ENCODE data around the gene ANKRD23.
"Not testable (repeated sequence)": the region's sequence is repeated elsewhere in the genome, so short reads cannot be mapped to it uniquely, and the experiment has no call there.

Gene ANKRD23

DNA sequence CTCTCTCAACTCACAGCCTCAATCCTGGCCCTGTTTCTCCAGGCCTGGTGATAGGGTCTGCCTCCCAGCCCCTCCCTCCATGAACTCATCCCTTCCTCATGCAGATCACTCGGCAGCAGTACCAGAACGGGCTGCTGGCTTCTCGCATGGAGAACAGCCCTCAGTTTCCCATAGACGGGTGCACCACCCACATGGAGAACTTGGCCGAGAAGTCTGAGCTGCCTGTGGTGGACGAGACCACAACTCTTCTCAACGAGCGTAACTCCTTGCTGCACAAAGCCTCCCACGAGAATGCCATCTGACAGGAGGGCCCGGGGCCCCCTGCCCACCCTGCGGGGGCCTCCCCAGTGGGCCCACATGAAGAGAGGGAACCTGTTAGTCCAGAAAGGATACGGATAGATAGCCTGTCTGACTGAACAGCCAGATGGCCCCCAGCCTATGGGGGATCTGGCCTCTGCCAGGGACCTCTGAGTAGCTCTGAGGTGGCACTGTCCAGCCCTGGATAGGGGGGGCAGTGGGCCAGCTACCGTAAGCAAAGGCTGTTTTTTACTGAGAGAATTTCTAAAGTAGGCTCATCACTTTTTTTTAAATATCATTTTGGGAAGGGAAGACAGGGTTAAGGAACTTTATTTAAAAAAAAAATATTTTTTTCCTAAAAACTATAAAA lies 34.5 kb downstream of the ANKRD23 start:
- Mint-ChIP-seq H3K36me3 (ENCODE audit: low read depth) (peaks cover 15% of the 10 kb centered on the region), H3K27ac (no peak overlapping the region), H3K27me3 (ENCODE audit: low read depth, poor library complexity) (peaks cover 8% of the 10 kb centered on the region), H3K4me3 (no peak overlapping the region), H3K9me3 (peaks cover 6% of the 10 kb centered on the region), H3K4me1 (no peaks in the 10 kb centered on the region)
- no peak for DNase-seq
- TF ChIP-seq, protein P1, sequence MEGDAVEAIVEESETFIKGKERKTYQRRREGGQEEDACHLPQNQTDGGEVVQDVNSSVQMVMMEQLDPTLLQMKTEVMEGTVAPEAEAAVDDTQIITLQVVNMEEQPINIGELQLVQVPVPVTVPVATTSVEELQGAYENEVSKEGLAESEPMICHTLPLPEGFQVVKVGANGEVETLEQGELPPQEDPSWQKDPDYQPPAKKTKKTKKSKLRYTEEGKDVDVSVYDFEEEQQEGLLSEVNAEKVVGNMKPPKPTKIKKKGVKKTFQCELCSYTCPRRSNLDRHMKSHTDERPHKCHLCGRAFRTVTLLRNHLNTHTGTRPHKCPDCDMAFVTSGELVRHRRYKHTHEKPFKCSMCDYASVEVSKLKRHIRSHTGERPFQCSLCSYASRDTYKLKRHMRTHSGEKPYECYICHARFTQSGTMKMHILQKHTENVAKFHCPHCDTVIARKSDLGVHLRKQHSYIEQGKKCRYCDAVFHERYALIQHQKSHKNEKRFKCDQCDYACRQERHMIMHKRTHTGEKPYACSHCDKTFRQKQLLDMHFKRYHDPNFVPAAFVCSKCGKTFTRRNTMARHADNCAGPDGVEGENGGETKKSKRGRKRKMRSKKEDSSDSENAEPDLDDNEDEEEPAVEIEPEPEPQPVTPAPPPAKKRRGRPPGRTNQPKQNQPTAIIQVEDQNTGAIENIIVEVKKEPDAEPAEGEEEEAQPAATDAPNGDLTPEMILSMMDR (IDR thresholded peaks at IDR 0.05) = no peak

DNA sequence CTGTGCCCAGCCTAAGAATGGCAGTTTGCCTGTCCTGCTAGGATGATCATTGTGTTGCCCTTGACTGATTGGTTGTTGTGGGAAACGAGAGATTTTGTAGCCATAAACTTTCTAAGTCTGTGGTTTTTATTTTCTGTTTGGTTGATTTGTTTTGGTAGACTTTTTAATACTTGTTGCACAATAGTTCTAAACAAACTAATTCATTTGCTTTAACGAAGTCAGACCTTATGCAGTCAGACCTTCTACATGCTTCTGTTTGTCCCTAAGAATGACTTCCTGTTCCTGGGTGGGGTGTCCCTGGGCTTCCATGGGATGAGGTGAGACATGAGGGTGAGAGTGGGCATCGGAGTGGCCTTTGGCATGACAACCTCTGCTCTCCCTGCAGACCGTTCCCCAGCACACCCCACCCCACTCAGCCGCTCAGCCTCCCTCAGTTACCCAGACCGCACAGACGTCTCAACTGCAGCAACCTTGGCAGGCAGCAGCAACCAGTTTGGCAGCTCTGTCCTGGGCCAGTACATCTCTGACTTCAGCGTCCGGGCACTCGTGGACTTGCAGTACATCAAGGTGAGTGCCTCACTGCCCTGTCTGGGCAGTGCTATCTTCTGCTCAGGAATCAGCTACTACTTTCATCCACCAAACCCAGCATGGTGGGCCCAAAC lies 35.5 kb downstream of the ANKRD23 start:
- no peak for DNase-seq
- Mint-ChIP-seq H3K4me3 (no peak overlapping the region), H3K4me1 (no peaks in the 10 kb centered on the region), H3K36me3 (ENCODE audit: low read depth) (peaks cover 15% of the 10 kb centered on the region), H3K9me3 (peaks cover 6% of the 10 kb centered on the region), H3K27ac (no peak overlapping the region), H3K27me3 (ENCODE audit: low read depth, poor library complexity) (peaks cover 8% of the 10 kb centered on the region)
- TF ChIP-seq, protein P1 (IDR thresholded peaks at IDR 0.05) = no peak

DNA sequence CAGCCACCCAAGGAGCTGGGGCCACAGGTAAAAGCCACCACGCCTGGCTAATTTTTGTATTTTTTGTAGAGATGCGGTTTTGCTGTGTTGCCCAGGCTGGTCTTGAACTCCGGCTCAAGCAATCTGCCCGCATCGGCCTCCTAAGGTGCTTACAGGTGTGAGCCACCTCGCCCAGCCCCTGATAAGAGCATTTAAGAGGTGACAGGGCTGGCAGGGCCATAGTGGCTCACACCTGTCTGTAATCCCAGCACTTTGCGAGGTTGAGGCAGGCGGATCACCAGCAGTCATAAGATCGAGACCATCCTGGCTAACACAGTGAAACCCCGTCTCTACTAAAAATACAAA lies 36.7 kb downstream of the ANKRD23 start:
- Mint-ChIP-seq H3K4me1 (no peaks in the 10 kb centered on the region), H3K27ac (no peak overlapping the region), H3K27me3 (ENCODE audit: low read depth, poor library complexity) (peaks cover 12% of the 10 kb centered on the region), H3K4me3 (no peak overlapping the region), H3K9me3 (peaks cover 6% of the 10 kb centered on the region), H3K36me3 (ENCODE audit: low read depth) (peaks cover 15% of the 10 kb centered on the region)
- TF ChIP-seq, protein P1 (IDR thresholded peaks at IDR 0.05) = no peak
- DNase-seq = no peak

DNA sequence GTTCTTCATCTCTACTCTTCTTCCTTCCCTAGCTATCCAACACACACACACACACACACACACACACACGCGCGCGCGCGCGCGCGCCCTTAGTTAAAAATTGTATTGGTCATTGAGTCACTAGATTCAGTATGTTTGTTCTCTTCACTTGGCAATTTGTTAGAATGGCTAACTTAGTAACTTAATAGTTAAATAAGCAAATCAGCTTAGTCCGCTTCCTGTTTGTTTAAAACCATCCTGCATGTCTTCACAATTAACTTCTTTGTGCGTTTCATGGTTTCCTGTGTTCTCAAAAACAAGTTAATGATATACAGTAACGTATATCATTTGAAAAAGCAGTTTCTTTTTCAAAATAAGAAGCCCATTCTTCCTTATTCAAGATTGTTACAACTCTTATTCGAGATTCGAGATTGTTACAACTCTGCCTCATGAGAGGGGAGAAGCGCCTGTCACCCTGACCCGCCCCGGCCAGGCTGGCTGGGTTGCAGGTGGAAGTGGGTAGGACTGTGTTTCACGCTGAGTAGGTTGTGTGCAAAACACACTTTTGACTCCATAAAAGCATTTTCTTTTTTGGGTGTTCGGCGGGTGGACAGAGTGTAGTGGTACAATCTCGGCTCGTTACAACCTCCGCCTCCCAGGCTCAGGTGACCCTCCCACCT lies 37.2 kb downstream of the ANKRD23 start:
- Mint-ChIP-seq H3K27ac (no peak overlapping the region), H3K4me3 (no peak overlapping the region), H3K4me1 (no peaks in the 10 kb centered on the region), H3K9me3 (peaks cover 6% of the 10 kb centered on the region), H3K27me3 (ENCODE audit: low read depth, poor library complexity) (peaks cover 12% of the 10 kb centered on the region), H3K36me3 (ENCODE audit: low read depth) (peaks cover 15% of the 10 kb centered on the region)
- DNase-seq = no peak
- TF ChIP-seq, protein P1 (IDR thresholded peaks at IDR 0.05) = no peak

DNA sequence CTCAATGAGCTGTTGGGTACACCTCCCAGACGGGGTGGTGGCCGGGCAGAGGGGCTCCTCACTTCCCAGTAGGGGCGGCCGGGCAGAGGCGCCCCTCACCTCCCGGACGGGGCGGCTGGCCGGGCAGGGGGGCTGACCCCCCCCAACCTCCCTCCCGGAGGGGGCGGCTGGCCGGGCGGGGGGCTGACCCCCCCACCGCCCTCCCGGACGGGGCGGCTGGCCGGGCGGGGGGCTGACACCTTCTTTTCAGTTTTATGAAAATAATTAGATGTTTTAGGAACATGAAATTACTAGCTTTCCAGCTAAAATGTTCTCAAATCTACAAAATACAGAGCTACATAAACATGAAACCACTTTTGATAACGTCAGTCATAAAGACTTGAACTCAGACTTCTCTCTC lies 37.9 kb downstream of the ANKRD23 start:
- not testable (repeated sequence) for H3K4me3 Mint-ChIP-seq, DNase-seq, H3K27ac Mint-ChIP-seq, H3K4me1 Mint-ChIP-seq, H3K9me3 Mint-ChIP-seq
- Mint-ChIP-seq H3K36me3 (ENCODE audit: low read depth) (peaks cover 15% of the 10 kb centered on the region), H3K27me3 (ENCODE audit: low read depth, poor library complexity) (peaks cover 12% of the 10 kb centered on the region)

DNA sequence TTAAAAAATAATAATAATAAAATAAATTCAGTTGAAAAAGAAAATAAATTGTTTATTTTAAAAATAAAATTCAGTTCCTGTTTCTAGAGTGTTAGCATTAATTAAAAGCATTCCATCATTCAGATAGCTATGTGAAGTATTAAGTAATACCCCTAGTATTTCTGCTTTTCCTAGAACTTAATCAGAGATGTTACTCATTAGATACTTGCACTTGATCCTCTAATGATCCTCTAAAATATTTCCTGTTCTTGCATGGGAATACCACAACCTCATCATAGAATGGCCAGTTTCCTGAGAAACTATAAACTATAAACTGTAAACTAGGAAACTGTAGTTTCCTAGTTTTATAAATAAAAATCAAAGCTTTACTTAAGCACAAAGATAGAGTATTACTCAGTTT lies 38.8 kb downstream of the ANKRD23 start:
- peaks cover 6% of the 10 kb centered on the region for H3K9me3 Mint-ChIP-seq
- H3K4me1 Mint-ChIP-seq = no peaks in the 10 kb centered on the region
- no peak for DNase-seq
- TF ChIP-seq, protein P1 (IDR thresholded peaks at IDR 0.05) = no peak
- H3K36me3 Mint-ChIP-seq (ENCODE audit: low read depth) = peaks cover 15% of the 10 kb centered on the region
- no peak overlapping the region for H3K4me3 Mint-ChIP-seq
- peaks cover 12% of the 10 kb centered on the region for H3K27me3 Mint-ChIP-seq (ENCODE audit: low read depth, poor library complexity)
- H3K27ac Mint-ChIP-seq = no peak overlapping the region

All from nephron progenitor cell (in vitro differentiated cells).